NCI-H345 treated with DMSO at 0.1 percent for 48 hours (cell line): Measurements from ENCODE around the gene NEK8.
"Not testable (repeated sequence)": the region's sequence is repeated elsewhere in the genome, so short reads cannot be mapped to it uniquely, and the experiment has no call there.

Experiments
- DNase-seq: peaks from one replicate; lab custom pipeline; 2025; ENCODE audit not compliant: unreplicated experiment; lab: John Stamatoyannopoulos, UW

The NEK8 gene

DNA sequence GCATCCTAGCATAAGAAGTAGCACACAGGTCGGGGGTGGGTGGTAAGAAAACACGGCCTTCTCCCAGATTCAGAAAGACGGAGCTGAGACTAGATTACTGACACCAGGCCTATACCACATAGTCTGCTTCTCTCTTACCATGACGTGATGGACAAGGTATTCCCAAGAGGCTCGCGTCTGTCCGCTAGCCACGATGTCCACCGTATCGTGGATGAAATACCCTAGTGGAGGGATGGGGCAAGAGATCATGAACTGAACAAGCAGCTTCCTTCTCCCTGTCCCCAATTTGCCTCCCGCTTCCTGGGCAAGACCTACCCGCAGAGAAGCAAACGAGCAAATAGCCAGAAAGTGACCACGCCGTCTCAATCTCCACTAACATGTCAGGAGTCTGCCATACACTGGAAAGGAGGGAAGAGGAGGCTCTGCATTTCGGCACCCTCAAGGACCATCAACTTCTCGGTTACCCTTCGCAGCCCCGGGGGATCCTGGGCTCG, 3.4 kb upstream of the NEK8 start:
- DNase-seq: no peak

DNA sequence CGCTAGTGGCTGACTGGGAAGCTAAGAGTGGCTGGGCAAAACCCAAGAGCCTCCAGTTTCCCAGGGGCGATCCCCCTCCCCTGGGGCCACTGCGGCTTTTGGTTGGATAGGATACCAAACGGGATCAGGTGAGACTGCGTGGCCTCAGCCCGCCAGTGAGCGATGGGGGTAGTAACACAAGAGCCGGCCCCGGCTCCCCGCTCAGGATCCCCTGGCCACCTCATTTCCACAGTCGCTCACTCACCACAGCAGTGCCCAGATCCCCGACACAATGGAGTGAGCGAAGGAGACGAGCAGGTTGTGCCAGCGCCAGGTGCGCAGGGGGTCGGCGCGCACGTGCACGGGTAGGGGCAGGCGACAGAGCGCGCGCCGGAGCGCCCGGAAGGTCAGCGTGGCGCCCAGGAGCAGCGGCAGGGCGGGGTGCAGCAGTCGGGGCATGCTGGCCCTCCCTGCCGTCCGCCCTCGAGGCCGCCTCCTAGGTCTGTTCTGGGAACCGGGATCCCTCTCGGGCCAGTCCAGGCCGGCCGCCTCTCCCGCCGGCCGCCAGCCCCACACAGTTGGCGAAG, 2.8 kb upstream of the NEK8 start:
- DNase-seq: peak; percentile 57

DNA sequence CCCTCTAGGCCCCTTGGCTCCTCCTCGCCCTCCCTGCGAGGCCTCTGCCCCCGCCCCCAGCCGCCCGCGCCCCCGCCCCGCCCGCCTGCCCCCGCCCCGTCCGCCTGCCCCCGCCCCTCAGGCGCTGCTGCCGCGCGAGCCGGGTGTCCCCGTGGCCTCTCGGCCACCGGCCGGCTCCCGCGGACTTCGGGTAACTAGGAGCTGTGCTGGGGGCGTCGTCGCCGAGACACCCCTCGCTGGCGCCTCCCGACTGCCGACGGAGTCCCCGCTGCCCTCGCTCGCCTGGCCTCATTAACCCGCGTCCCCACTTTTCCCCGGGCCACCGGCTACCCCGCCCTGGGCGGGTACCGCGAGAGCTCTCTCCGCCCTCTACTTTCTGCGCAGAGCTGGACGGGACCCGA, 2.4 kb upstream of the NEK8 start, which contains the start of gene TLCD1:
TLCD1 (minus strand) TSS at position 8 of the 401 bp plus-strand sequence. CDS start 136 bp downstream, outside the sequence.
- DNase-seq: peak; percentile 57

DNA sequence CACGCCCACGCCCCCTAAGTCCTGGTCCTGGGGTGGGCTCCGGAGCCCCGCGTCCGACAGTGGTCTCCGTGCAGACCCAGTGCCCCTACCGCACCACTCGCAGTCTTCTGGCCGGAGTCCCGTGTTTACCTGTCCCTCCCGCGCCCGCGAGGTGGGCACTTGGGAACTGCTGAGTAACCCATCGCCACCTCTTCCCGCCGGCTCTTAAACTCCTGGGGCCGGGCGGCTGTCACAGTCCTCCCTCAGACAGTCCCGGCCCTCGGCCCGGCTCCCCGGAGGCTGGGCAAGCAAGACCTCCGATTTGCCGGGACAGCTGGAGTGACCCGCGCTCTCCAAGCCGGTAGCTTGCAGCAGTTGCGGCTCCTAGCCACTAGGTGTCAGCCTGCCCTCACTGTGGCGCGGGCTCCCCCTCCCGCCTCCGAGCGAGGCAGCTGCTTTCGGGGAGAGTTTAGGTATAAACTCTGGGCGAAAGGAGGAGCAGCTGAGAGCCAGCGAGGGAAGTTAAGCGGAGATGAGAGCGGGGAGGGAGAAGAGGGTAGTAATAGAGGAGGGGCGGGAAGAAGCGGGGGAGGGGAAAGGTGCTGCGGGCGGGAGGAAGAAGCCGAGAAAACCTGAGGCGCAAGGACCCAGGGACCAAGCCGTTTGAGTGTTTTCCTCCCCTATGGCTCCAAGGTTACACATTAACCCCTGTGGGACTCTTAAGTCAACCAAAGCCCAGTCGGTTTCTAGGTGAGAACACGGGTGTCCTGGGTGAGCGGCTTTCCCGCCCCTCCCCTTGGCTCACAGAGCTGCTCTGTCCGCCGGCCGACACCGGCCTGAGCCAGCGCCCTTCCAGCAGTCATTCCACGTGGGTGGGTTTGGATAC, 1.7 kb upstream of the NEK8 start:
- DNase-seq: peak; percentile 92

- DNase-seq: no peak
These were observed 1.4 kb downstream of the NEK8 start for GRCh38 chr17:28729950-28730330.

GRCh38 chr17:28733346-28733745, 4.8 kb downstream of the NEK8 start:
- DNase-seq: no peak

GRCh38 chr17:28734712-28735241, 6.2 kb downstream of the NEK8 start:
- DNase-seq: no peak

- DNase-seq: no peak
These were observed 6.7 kb downstream of the NEK8 start for GRCh38 chr17:28735242-28735722.

- not testable (repeated sequence) for DNase-seq
These were observed 7.6 kb downstream of the NEK8 start for GRCh38 chr17:28735913-28736769.

- no peak for DNase-seq
These were observed 8.7 kb downstream of the NEK8 start for GRCh38 chr17:28737316-28737715.

GRCh38 chr17:28737770-28738679, 9.4 kb downstream of the NEK8 start:
- no peak for DNase-seq

GRCh38 chr17:28738680-28739384, 10.2 kb downstream of the NEK8 start:
- DNase-seq: no peak

DNA sequence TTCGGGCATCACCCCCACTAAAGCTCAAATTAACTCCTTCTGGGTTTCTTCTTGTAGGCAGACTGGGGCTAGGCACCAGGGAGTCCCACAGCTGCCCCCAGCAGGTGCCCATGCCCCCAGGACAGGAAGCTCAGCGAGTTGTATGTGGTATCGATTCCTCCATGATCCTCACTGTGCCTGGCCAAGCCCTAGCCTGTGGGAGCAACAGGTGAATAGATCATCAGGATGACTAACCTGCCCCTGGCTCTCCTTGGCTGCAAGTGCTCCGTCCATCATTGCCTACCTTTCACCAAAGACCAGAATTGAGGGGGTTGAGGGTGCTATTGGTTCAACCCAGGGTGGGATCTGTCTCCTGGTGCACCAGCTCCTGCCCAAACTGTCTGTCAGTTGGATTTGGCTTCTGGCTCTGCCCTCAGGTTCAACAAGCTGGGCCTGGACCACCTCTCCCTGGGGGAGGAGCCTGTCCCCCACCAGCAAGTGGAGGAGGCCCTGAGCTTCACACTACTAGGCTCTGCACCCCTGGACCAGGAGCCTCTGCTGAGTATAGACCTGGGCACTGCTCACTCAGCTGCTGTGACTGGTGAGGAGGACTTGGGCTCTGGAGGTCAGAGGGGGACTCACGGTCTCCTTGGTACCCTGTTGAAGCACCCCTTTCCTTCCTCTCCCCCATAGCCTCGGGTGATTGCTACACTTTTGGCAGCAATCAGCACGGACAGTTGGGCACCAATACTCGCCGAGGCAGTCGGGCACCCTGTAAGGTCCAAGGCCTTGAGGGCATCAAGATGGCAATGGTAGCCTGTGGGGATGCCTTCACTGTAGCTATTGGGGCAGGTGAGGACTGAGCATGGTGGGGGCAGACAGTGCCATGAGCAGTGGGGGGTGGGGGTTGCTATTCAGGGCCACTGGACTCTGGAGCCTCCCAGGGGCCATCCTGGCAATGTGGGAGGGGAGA, 12.1 kb downstream of the NEK8 start:
- DNase-seq: no peak

- no peak for DNase-seq
These were observed 13.1 kb downstream of the NEK8 start for GRCh38 chr17:28741358-28742349.

GRCh38 chr17:28743243-28744103, 14.9 kb downstream of the NEK8 start, which contains the start of gene TRAF4:
TSS of gene TRAF4 (plus strand) at chr17:28744011. CDS start at chr17:28744113, 102 bp downstream.
- peak; percentile 91 for DNase-seq
